Endothelial cell of umbilical vein (primary cell): Measurements from ENCODE around the gene KCNIP1.

Experiments used
- EZH2 ChIP-seq: IDR thresholded peaks from 2 replicates; pipeline ENCODE4 v1.6.1; 2012; ENCODE audit warnings: borderline replicate concordance, low read depth, mild to moderate bottlenecking, moderate library complexity, low read length, inconsistent platforms; ENCODE audit not compliant: severe bottlenecking
- FOS ChIP-seq: IDR thresholded peaks from 2 replicates; pipeline ENCODE4 v1.6.1; 2011; ENCODE audit warnings: mild to moderate bottlenecking, low read length, moderate library complexity, borderline replicate concordance; ENCODE audit not compliant: insufficient read depth
- MYC ChIP-seq: IDR thresholded peaks from one replicate; pipeline ENCODE4 v1.6.1; 2011; ENCODE audit warnings: mild to moderate bottlenecking, low read depth, low read length
- POLR2A ChIP-seq: IDR thresholded peaks from 2 replicates; pipeline ENCODE4 v1.6.1; 2012; ENCODE audit warnings: low read depth, mild to moderate bottlenecking, control low read depth, low read length
- POLR2AphosphoS5 ChIP-seq: IDR thresholded peaks from 2 replicates; pipeline ENCODE4 v1.6.1; 2012; ENCODE audit warnings: low read depth, mild to moderate bottlenecking, control low read depth, low read length, moderate library complexity; ENCODE audit not compliant: insufficient read depth
- TF ChIP-seq, protein P1 (sequence below): IDR thresholded peaks from 2 replicates; pipeline ENCODE4 v1.6.1; 2011; ENCODE audit not compliant: insufficient read depth, insufficient read length
- TF ChIP-seq, protein P2 (sequence below), 2 donors: IDR thresholded peaks; 1 replicate in 1 of 2; 2 replicates in 1 of 2; pipeline ENCODE4 v1.5.1; 2011; ENCODE audit warnings: low read length in 2 of 2, mild to moderate bottlenecking in 2 of 2, moderate library complexity in 2 of 2, control low read depth in 1 of 2, inconsistent platforms in 1 of 2, low read depth in 1 of 2; ENCODE audit not compliant: insufficient read depth in 1 of 2; ENCODE audit errors: extremely low read depth in 1 of 2

DNA sequence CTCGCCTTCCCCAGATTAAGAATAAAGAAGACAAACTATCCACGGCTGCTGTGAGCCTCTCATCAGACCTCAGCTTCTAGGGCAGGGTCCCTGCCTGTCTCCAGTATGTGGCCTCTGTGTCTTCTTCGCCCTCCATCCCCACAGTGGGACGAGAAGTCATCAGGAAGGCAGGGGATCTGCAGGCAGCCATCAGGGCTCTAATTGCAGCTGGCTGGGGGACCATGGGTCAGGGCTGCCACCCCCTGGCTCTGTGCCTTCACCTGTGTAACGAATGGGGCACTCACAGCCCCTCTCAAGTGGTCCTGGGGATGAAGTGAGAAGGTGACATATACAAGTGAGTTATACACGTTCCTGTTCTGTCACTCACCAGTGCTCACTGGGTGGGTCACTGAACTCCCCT is 139.8 kb downstream of the KCNIP1 start:
- TF ChIP-seq, protein P1, sequence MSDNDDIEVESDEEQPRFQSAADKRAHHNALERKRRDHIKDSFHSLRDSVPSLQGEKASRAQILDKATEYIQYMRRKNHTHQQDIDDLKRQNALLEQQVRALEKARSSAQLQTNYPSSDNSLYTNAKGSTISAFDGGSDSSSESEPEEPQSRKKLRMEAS = no peak
- TF ChIP-seq, protein P2, sequence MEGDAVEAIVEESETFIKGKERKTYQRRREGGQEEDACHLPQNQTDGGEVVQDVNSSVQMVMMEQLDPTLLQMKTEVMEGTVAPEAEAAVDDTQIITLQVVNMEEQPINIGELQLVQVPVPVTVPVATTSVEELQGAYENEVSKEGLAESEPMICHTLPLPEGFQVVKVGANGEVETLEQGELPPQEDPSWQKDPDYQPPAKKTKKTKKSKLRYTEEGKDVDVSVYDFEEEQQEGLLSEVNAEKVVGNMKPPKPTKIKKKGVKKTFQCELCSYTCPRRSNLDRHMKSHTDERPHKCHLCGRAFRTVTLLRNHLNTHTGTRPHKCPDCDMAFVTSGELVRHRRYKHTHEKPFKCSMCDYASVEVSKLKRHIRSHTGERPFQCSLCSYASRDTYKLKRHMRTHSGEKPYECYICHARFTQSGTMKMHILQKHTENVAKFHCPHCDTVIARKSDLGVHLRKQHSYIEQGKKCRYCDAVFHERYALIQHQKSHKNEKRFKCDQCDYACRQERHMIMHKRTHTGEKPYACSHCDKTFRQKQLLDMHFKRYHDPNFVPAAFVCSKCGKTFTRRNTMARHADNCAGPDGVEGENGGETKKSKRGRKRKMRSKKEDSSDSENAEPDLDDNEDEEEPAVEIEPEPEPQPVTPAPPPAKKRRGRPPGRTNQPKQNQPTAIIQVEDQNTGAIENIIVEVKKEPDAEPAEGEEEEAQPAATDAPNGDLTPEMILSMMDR (IDR thresholded peaks at IDR 0.05; ENCODE audit: extremely low read depth in 1 of 2, insufficient read depth in 1 of 2, low read depth in 1 of 2, low read length in 2 of 2) = no peak
- TF ChIP-seq POLR2AphosphoS5 (no peak), EZH2 (no peak), MYC (no peak), POLR2A (no peak), FOS (no peak)
